Measurements from ENCODE around the gene KCNT2.

DNA sequence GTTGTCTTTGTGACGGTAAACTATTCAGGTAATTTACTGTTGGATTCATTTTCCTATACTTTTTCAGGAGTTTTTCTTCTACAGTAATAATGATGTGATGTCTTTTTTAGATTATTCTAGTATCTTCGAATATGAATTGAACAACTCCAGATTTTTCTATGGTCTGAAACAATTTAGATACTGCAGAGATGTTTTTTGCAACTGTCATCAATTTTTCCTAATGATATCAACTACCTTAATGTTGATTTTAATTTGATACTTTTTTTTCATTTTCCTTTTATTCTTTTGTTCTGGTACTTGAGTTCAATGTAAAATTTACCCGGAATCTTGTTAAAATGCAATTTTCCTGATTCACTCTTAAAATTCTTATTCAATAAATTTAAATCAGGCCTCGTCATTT, 110.4 kb downstream of the KCNT2 start:
- TF ChIP-seq, protein P1, sequence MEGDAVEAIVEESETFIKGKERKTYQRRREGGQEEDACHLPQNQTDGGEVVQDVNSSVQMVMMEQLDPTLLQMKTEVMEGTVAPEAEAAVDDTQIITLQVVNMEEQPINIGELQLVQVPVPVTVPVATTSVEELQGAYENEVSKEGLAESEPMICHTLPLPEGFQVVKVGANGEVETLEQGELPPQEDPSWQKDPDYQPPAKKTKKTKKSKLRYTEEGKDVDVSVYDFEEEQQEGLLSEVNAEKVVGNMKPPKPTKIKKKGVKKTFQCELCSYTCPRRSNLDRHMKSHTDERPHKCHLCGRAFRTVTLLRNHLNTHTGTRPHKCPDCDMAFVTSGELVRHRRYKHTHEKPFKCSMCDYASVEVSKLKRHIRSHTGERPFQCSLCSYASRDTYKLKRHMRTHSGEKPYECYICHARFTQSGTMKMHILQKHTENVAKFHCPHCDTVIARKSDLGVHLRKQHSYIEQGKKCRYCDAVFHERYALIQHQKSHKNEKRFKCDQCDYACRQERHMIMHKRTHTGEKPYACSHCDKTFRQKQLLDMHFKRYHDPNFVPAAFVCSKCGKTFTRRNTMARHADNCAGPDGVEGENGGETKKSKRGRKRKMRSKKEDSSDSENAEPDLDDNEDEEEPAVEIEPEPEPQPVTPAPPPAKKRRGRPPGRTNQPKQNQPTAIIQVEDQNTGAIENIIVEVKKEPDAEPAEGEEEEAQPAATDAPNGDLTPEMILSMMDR (IDR thresholded peaks at IDR 0.05 in 4 of 5, conservative IDR thresholded peaks at IDR 0.05 in 1 of 5), result no peak
- no peak for TF ChIP-seq POLR2A (IDR thresholded peaks at IDR 0.05)

All from gastrocnemius medialis (tissue), 4 donors.